ENCODE measurements around the gene TIMD4.

TIMD4 gene

DNA sequence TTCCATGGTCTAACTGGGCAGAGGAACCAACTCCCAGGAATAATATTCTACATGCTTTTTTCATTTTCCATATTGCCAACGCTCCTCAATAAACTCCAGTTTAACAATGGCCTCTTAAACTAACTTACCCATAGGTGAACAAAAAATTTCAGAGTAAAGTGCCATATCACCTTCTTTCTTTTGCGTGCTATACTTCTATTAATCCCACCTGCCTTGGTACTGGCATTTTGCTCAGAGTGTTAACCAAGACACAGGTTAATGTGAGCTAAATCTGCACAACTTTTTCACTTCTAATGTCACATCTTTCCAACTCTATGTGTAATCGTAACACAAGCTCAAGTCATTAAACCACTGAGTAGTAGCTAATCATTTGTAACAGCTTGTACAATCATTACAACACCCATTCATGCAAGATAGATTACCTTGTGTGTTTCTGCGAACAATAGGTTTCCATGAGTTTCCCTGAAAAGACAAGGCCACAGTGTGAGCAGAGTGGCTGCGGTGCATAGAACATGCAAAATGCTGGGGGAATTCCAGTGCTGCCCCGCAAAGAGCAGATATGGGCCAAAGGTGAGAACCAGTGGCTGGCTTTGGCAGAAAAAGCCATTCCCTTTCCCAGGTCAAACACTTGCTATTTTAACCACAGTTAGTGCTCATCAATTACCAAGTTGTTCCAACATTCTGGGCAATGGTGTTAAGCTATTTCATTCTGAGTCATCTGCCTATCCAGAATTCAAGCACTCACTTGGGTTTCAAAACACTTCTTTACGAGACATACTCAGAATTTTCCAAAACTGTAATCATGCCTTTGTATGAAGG lies 42.8 kb downstream of the TIMD4 start:
- Histone ChIP-seq H3K27ac (no peak overlapping the region), H3K36me3 (replicated peaks) (no peaks in the 10 kb centered on the region), H3K4me3 (ENCODE audit: low read depth, low read length) (no peak overlapping the region), H3K27me3 (replicated peaks) (no peaks in the 10 kb centered on the region)
- in situ Hi-C loops (cut with HindIII; ENCODE audit: low pct_ligation_motif_present, low sequenced_read_pairs): no loop called here
- TF ChIP-seq CTCF (IDR thresholded peaks at IDR 0.05; ENCODE audit: low read depth, low read length, missing control alignments): no peak
- no peak for DNase-seq

- no peak for TF ChIP-seq CTCF (IDR thresholded peaks at IDR 0.05; ENCODE audit: low read depth, low read length, missing control alignments)
- Histone ChIP-seq H3K36me3 (replicated peaks) (no peaks in the 10 kb centered on the region), H3K27ac (no peak overlapping the region), H3K27me3 (replicated peaks) (no peaks in the 10 kb centered on the region), H3K4me3 (ENCODE audit: low read depth, low read length) (no peak overlapping the region)
- DNase-seq: no peak
- in situ Hi-C loops (cut with HindIII; ENCODE audit: low pct_ligation_motif_present, low sequenced_read_pairs): no loop called here
These were observed 44.6 kb downstream of the TIMD4 start for GRCh38 chr5:156918311-156918845.

GRCh38 chr5:156914371-156914737 lies 48.7 kb downstream of the TIMD4 start:
- Histone ChIP-seq H3K27ac (no peak overlapping the region), H3K4me3 (ENCODE audit: low read depth, low read length) (no peak overlapping the region)
- no peak for DNase-seq

DNA sequence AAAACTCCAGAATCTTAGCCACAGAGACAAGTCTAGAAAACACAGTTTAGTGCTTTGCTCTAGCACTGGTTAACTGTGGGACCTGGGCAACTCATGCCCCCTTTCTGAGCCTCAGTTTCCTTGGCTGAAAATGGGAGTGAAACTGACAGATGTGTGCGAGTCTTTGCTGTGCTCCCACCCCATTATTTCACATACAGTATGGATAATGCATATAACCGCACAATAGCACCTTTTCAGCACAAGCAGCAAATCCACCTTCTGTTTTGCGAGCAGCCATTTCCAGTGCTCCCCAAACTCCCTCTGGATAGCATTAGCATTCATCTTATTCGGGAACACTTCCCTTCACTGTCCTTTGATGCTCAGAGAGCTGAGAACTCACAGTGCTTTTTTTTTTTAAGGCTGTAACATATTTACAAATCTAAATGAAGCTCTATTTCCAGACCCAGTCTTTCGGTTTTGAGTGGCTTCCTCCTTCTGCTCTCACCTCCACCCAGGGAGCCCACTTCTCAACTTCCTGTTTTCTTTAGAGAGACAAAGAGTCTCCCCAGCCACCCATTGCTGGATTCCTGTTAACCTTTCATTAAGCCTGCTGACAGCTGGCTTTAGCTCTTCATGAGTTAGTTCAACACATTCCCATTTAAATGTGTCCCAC lies 49.2 kb downstream of the TIMD4 start:
- no peak for DNase-seq
- in situ Hi-C loops (cut with HindIII; ENCODE audit: low pct_ligation_motif_present, low sequenced_read_pairs): no loop called here
- Histone ChIP-seq H3K36me3 (replicated peaks) (no peaks in the 10 kb centered on the region), H3K27ac (no peak overlapping the region), H3K4me3 (ENCODE audit: low read depth, low read length) (no peak overlapping the region), H3K27me3 (replicated peaks) (no peaks in the 10 kb centered on the region)
- no peak for TF ChIP-seq CTCF (IDR thresholded peaks at IDR 0.05; ENCODE audit: low read depth, low read length, missing control alignments)

More at GRCh38 chr5:156914371-156914737, 48.7 kb downstream of the TIMD4 start:
- no peak for TF ChIP-seq CTCF (IDR thresholded peaks at IDR 0.05; ENCODE audit: low read depth, low read length, missing control alignments)
- no peaks in the 10 kb centered on the region for H3K27me3 ChIP-seq (replicated peaks)
- in situ Hi-C loops (cut with HindIII; ENCODE audit: low pct_ligation_motif_present, low sequenced_read_pairs): no loop called here
- no peaks in the 10 kb centered on the region for H3K36me3 ChIP-seq (replicated peaks)

DNA sequence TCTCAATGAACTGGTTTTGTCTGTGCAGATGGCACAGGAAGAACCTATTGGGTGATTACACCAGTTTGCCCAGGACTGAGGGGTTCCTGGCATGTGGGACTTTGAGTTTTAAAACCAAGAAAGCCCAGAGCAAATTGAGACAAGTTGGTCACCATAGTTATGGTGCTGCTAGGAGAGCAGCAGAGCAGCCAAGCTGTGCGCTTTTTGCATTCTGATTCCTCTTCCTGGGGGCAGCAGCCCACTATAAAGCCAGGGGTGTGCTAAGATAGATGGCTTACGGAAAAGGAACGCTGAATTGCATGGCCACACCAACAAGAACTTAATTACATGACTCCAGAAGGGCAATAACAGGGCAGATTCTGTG lies 49.7 kb downstream of the TIMD4 start:
- H3K36me3 ChIP-seq (replicated peaks): no peaks in the 10 kb centered on the region
- TF ChIP-seq CTCF (IDR thresholded peaks at IDR 0.05; ENCODE audit: low read depth, low read length, missing control alignments): no peak
- H3K4me3 ChIP-seq (ENCODE audit: low read depth, low read length): no peak overlapping the region
- no peaks in the 10 kb centered on the region for H3K27me3 ChIP-seq (replicated peaks)
- in situ Hi-C loops (cut with HindIII; ENCODE audit: low pct_ligation_motif_present, low sequenced_read_pairs): no loop called here
- no peak for DNase-seq
- H3K27ac ChIP-seq: no peak overlapping the region

All from brain microvascular endothelial cell (primary cell).